ENCODE data around the gene TBC1D3L. TPM values are rescaled to one million over a fixed set of nuclear protein-coding genes. Genes with fewer than 3 reads are reported as not detected.

Gene TBC1D3L
- 1.4 and 2.6 TPM in 2 replicates for total RNA-seq

GRCh38 chr17:37988960-37989359 is at the start of gene TBC1D3L:
TBC1D3L (minus strand) TSS chr17:37989060; CDS start chr17:37987520, 1,540 bp downstream.

GRCh38 chr17:38003676-38004075 is 14.8 kb upstream of the TBC1D3L start, which contains the start of gene TBC1D3D:
TBC1D3D (plus strand) TSS chr17:38003976; CDS start chr17:38005561, 1,585 bp downstream.

Small RNA genes lying within 50 kb of the gene (small RNA-seq; reads per million reads assigned to genes)
- not detected for gene RF00001

Other genes with a start within 250 kb of the TBC1D3L start
- not detected in 2 replicates for gene HNF1B, start 244.0 kb downstream of the TBC1D3L start, total RNA-seq
- gene TBC1D3K, start 64.6 kb downstream of the TBC1D3L start, total RNA-seq: not detected in 2 replicates
- under 0.01 and 0.59 TPM in 2 replicates for gene TBC1D3D, start 14.9 kb upstream of the TBC1D3L start, total RNA-seq
- gene TBC1D3C, start 79.6 kb upstream of the TBC1D3L start, total RNA-seq: not detected in 2 replicates
- not detected in 2 replicates for gene TBC1D3E, start 138.9 kb upstream of the TBC1D3L start, total RNA-seq
- gene TBC1D3, start 203.5 kb upstream of the TBC1D3L start, total RNA-seq: 0.98 TPM in 1 of 2 replicates, not detected in the other

All from subcutaneous preadipocyte (primary cell).